NCI-H510A (cell line): Measurements from ENCODE around the gene HTT.
"Not testable (repeated sequence)": the region's sequence is repeated elsewhere in the genome, so short reads cannot be mapped to it uniquely, and the experiment has no call there.

ENCODE experiments used
- DNase-seq: peaks from one replicate; lab custom pipeline; 2025; lab: John Stamatoyannopoulos, UW

HTT gene

DNA sequence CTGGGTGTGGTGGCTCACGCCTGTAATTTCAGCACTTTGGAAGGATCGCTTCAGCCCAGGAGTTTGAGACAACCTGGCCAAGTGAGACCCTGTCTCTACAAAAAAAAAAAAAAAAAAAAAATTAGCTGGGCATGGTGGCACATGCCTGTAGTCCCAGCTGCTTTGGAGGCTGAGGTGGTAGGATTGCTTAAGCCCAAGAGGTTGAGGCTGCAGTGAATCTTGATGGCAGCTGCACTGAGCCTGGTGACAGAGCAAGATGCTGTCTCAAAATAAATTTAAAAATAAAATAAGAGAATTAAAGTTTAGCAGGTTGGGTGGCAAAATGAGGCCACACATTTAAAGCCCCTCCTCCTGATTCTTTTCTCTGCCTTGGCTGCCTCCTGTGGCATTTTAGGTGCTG, 47.1 kb downstream of the HTT start:
- DNase-seq: no peak

DNA sequence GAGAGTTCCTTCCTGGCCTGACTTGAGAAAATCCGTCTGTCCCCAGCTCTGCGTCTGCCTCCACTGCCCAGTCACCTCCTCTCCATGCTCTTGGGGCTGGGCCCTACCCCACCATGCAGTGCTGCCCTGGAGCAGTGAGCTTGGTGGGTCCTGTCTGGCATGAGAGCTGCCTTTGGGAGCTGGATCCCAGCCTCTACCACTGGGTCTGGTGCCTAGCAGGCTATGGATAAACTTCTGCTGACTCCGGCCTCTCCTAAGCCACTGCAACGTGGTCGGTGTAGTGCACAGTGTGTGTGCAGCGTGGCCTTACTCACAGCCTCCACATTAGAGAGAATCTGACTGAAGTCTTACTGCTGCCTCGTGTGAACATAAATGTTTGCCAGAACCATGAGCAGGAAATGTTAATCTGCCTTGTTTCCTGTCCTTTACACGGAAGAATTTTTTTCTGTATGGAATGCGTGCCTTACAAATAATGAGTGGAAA, 47.6 kb downstream of the HTT start:
- no peak for DNase-seq

DNA sequence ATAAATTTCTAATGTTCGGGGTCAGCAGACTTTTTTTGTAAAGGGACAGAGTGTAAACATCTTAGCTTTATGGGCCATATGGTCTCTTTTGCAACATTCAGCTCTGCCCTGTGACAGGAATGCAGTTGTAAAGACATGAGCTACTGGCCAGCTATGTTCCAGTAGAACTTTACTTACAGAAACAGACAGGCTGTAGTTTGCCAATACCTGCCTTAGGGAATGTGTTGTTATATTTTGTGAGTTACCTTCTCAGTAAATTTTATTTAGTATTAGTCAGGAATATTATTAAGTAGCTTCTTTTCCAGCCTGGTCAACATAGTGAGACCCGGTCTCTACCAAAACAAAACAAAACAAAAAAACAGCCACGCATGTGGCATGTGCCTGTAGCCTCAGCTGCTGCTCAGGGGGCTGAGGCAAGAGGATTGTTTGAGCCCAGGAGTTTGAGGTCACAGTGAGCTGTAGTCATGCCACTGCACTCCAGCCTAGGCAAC, 48.7 kb downstream of the HTT start:
- DNase-seq: no peak

DNA sequence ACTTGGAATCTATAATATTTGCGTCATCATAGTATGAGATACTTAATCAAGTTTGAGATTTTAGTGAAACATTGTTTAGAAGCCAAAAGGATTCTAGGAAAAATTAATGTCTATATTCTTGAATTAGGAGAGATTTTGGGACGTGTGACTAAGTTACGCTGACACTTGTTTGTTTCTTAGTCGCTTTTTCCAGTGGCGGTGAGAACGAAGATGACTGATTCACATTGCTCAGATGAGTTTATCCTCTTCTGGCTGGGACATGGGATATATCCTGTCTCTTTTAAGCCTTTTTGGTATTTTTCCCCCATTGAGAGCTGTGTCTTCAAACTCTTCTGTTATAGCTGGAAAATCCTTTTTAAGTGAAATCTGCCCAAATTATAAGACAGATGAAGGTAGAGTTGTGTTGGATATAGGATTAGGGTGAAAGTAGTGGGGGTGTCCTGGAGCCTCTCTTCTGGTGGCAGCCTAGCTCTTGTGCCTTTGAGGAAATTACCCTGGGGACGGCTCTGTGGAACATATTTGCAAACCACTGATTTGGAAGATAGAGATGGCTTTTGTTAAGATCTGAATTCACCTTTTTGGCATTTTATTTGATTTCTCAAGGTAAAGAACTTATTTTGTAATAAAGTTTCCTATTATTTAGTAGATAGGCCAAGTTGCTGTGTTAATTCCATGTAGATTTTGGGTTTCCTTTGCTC, 49.7 kb downstream of the HTT start:
- DNase-seq: no peak

DNA sequence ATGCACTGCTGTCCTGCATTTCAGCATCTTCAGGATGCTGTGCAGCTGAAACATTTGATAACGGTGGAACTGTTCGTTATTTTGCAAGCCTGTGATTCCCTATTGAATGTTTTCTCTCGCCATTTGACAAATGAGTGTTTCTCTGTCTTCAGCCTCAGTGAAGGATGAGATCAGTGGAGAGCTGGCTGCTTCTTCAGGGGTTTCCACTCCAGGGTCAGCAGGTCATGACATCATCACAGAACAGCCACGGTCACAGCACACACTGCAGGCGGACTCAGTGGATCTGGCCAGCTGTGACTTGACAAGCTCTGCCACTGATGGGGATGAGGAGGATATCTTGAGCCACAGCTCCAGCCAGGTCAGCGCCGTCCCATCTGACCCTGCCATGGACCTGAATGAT, 52.6 kb downstream of the HTT start:
- no peak for DNase-seq

DNA sequence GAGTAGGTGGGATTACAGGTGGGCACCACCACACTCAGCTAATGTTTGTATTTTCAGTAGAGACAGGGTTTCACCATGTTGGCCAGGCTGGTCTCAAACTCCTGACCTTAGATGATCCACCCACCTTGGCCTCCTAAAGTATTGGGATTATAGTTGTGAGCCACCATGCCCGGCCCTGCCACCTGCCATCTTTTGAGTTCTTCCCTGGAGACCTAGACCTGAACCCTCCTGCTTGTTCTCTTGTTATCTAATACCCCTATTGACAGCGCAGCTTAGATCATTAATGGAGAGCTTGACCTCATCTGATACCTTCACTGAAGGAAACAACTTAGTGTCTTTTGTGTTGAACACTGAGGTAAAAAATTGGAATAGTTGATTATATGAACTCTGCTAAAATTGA, 53.6 kb downstream of the HTT start:
- no peak for DNase-seq

DNA sequence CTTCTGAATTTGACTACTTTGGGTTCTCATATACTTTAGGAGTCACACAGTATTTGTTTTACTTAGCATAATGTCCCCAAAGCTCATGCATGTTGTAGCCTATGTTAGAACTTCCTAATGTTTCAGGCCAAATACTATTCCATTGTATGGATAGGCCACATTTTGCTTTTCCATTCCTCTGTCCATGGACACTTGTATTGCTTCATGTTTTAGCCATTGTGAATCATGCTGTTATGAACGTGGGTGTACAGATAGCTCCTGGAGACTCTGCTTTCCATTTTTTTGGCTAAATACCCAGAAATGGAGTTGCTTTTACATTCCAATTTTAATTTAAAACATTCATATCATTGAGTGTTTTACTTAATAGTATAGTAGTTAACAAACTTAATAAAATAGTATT, 54.5 kb downstream of the HTT start:
- no peak for DNase-seq

DNA sequence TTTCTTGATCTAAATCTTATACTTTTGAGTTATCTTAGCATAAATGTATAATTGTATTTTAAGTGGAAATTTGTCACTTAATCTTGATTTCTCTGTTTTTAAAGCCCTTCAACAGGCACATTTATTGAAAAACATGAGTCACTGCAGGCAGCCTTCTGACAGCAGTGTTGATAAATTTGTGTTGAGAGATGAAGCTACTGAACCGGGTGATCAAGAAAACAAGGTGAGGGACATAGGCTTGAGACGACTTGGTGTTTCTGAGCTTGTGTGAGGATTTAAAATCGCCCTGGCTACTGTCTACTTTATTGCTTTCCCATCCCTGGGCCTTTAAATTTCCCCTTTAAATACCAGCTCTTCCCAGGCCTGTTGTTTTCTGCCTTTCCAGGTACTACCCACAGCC, 55.7 kb downstream of the HTT start:
- no peak for DNase-seq

DNA sequence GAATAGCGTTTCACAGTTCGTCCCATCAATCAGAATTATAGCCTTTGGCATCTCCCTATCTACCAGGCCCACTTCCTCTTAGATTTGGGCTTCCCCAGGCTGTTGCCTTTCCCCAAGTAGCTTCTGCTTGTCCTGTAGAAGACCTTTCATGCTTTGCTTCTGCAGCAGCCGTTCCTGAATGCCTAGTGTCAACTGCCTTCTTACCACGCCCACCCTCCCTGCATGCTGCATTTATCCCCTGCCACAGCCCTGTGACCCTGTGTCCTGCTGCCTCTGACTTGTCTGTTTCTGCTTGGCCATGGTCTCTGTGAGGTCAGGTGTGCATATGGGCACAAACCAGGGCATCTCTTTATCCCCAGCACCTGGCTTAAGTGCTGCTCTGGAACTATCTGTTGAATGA, 56.3 kb downstream of the HTT start:
- DNase-seq: no peak

DNA sequence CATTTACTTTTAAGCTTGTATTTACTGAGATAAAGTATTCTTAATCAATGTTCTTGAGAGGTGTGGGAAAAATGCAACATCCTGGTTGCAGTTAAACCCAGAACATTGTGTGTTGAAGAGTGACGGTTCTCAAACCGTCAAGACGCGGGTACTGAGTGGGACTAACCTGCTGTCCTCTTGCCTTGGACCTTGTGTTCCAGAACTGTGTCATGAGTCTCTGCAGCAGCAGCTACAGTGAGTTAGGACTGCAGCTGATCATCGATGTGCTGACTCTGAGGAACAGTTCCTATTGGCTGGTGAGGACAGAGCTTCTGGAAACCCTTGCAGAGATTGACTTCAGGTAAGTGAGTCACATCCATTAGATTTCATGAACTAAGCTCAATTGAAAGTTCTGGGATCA, 59.7 kb downstream of the HTT start:
- DNase-seq: no peak

DNA sequence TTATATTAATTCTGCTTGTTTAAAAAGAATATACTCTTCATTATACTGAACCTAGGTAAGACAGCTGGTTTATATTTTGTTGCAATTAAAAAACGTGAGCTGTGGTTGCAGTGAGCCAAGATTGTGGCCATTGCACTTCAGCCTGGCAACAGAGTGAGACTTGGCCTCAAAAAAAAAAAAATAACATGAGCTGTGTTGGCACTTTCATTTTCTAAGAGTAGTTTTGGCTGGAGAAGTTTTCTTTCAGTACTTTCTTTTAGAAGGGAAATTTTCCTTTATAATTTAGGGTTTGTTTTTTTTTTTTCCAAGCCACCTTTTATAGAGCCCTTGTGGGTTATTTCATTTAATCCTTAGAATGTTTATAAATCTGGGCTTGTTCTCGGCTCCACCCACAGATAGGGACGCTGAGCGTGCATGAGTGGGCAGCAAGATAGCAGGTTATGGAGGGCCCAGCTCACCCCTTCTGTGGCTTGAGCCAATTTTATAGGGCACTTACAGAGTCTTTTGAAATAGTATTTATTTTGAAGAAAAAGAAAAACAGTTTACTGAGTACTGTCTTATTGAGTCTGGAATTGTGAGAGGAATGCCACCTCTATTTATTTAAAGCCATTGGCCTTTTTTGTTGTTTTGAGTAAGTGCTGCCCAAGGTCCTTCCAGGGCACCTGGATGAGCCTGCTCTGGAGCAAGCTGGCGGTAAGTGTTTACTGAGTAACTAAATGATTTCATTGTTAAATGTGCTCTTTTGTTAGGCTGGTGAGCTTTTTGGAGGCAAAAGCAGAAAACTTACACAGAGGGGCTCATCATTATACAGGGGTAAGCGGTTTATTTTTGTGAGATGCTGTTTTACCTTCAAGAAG, 60.9 kb downstream of the HTT start:
- DNase-seq: no peak

DNA sequence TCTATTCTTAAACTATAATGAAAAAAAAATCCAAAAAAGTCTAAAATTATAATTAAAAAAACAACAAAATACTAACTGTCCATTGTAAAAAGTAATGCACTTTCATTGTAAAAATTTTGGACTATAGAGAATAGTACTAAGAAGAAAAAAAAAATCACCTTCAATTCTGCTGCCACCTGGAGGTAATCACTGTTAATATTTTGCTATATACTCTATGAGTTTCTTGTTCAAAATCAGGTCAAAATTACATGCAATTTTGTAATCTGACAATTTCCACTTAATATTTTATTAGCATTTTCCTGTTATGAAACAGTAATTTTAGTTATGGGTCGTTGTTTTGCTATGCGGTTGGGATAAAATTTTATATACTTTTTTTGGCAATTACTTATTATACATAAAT, 62.0 kb downstream of the HTT start:
- no peak for DNase-seq

DNA sequence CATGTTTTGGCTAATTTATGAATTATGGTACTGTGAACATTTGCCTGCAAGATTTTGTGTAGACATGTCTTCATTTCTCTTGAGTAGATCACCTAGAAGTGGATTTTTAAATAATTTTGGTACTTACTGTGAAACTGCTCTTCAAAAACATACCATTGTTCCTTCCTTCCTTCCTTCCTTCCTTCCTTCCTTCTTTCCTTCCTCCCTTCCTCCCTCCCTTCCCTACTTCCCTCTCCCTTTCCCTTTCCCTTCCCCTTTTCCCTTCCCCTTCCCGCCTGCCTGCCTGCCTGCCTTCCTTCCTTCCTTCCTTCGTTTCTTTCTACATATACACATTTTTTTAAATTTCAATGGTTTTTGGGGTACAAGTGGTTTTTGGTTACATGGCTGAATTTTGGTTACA, 63.4 kb downstream of the HTT start:
- no peak for DNase-seq

DNA sequence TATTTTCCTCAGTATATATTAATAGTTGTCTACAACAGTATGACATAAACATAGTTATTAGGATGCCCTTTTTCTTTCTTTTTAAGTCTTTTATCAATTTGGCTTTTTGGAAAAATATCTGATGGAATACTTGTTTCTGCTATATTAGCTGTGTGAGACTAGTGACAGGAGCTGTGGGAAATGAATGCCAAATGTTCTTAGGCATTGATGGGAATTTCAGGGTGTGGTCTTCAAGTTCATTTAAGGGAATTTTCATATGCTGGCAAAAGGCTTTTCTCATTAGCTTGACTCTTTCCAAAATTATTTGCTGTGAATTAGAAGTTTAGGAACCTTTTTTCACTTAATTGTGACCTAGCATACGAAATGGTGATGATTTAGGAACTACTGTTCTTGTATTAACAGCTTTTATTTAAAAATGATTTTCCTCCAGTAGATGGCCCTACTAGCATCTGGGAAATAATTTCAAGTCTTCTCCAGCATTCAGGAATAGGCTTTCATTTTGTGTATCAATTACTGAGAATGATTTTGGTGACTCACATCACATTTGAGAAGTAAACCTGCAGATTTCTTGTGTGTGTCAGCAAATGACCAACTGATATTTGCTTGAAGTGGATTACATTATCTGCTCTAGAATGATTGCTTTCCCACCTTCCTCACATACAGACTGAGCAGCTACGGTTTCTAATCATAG, 70.9 kb downstream of the HTT start:
- DNase-seq: no peak

DNA sequence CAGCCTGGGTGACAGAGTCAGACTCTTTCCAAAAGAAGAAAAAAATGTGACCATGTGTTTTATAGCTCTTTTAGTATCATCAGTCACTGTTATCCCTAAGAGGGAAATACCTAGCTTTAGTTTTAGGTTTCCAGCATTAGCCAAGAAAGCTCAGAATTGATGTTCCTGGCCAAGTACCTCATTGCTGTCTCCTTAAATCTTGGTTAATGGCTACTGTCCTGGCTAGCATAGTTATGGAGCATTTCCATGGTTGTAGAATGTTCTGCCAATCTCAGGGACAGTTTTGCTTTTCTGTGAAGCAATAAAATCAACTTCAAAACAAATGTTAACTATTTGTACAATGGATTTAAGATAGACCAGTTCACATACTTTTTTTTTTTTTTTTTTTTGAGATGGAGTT, 74.4 kb downstream of the HTT start:
- no peak for DNase-seq

DNA sequence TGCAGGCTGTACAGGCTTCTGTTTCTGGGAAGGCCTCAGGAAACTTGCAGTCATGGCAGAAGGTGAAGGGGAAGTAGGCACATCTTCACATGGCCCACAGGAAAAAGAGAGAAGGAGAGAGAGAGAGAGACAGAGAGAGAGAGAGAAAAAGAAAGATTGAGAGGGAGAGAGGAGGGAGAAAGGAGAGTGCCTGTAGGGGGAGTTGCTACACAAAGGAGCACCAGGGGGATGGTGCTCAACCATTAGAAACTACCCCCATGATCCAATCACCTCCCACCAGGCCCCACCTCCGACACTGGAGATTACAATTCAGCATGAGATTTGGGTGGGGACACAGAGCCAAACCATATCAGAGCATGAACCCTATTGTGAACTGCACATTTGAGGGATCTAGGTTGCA, 76.8 kb downstream of the HTT start:
- DNase-seq: not testable (repeated sequence)

DNA sequence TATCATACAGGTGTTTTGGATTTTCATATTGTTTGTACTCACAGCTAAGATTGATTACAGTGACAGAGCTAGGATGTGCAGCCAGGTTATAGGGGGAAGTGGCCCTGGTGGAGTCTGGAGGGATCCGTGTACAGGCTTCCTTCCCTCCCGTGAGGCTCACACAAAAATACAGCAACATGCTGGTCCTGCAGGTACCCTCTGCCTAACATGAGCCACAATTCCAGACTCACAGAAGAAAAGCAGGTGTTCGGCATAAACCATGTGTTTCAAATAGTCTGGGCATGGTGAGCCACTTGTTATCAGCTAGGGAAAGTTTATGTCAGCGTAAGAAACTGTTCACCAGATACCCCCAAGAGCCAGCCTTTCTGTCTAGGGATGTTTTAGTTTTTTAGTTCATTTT, 82.9 kb downstream of the HTT start:
- no peak for DNase-seq

DNA sequence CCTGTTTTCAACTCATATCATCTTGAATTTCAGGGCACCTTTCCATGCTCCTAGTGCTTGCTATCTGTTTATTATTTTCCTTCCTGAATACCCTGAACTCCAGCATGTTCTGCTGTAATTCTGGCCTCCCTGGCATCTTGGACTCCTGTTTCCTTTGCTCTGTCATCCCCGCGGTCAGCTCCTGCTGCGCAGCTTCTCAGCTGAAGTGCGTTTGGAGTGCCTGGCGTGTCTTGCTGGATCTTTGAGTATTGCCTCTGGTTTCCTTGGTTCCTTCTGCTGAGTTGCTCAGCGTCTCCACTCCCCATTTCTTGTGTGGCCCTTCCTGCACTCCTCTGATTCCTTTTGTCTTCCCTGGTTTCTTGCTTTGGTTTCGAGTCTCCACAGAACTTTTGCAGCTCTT, 84.4 kb downstream of the HTT start:
- DNase-seq: no peak

DNA sequence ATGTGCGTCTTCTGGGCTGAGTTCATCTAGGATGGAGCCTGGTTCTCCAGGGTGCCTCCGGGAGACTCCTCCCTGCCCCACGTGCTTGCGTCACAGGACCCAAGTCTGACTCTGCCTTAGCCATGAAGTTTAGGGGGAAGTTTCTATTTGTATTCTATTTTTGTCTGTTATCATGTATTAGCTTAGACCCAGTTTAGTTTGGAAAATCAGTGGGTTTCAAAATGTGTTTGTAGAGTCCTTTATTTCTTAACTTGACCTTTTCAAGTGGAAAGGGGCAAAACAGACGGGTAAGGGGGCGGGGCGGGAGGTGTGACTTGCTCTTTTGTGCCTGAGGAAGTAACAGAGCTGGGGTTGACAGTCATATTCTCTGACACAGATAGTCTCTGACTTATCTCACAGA, 86.0 kb downstream of the HTT start:
- no peak for DNase-seq

DNA sequence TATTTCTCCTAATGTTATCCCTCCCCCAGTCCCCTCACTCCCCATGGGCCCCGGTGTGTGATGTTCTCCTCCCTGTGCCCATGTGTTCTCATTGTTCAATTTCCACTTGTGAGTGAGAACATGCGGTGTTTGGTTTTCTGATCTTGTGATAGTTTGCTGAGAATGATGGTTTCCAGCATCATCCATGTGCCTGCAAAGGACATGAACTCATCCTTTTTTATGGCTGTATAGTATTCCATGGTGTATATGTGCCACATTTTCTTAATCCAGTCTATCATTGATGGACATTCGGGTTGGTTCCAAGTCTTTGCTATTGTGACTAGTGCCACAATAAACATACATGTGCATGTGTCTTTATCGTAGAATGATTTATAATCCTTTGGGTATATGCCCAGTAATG, 86.6 kb downstream of the HTT start:
- not testable (repeated sequence) for DNase-seq

DNA sequence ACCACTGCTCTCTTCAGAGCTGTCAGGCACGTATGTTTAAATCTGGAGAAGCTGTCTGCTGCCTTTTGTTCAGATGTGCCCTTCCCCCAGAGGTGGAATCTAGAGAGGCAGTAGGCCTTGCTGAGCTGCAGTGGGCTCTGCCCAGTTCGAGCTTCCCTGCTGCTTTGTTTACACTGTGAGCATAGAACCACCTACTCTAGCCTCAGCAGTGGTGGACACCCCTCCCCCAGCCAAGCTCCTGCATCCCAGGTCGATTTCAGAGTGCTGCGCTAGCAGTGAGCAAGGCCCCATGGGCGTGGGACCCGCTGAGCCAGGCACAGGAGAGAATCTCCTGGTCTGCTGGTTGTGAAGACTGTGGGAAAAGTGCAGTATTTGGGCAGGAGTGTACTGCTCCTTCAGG, 92.0 kb downstream of the HTT start:
- not testable (repeated sequence) for DNase-seq

DNA sequence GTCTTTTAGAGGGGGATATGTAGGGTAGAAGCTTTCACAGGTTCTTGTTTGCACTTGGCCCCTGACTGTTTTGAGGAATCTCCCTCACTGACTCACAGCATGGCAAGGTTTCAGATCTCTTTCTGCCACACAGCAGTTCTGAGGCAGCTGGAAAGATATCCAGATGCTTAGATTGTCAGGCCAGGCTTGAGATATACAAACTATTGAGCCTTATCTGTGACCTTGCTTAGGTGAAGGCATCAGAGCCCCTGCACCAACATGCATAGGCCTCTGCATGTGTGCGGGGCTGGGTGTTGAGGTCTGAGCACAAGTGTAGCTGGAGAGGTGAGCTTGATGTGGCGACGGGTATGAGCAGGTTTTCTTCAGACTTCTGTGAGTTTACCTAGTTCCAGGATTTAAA, 93.5 kb downstream of the HTT start:
- no peak for DNase-seq
